BE2C (cell line): ENCODE data around the gene MRPL58.

ENCODE experiments used
- DNase-seq: peaks from one replicate; pipeline ENCODE4 v3.0.0-alpha.2; 2020
- H3K27me3 ChIP-seq: fragments of 250-450 bp; sonication (Bioruptor Pico); 2 replicates; pipeline ENCODE4 v1.5.1; 2020; ENCODE audit warnings: mild to moderate bottlenecking
- H3K36me3 ChIP-seq: fragments of 250-450 bp; sonication (Bioruptor Pico); 2 replicates; pipeline ENCODE4 v1.5.1; 2020; ENCODE audit warnings: mild to moderate bottlenecking
- H3K4me1 ChIP-seq: fragments of 250-450 bp; sonication (Bioruptor Pico); 2 replicates; pipeline ENCODE4 v1.5.1; 2020
- H3K4me3 ChIP-seq: 2 replicates; pipeline ENCODE4 v1.5.1; 2011; ENCODE audit warnings: low read depth, low read length
- H3K9me3 ChIP-seq: fragments of 250-450 bp; sonication (Bioruptor Pico); 2 replicates; pipeline ENCODE4 v1.5.1; 2020
- CTCF ChIP-seq: IDR thresholded peaks from 2 replicates; pipeline ENCODE4 v1.5.1; 2012; ENCODE audit warnings: mild to moderate bottlenecking, low read depth, low read length

The MRPL58 gene

DNA sequence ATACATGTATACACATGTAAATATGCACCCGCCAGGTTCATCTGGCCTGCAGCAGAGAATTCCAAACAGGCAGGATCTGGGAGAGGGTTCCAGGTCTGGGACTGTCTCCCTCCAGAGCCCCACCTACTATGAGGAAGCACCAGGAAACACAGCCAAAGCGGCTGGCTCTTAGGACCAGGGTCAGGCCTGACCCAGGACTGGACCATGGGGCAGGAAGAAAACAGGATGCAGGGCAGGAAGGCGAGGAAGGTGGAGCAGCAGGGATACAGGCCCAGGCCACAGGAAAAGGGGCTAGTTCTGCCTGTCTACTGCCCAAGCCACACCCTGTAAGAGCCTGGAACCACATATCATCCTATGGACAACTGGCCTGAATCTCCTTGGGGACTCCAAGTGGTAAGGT is 42.1 kb upstream of the MRPL58 start:
- no peak for TF ChIP-seq CTCF
- Histone ChIP-seq H3K9me3 (no peaks in the 10 kb centered on the region), H3K4me1 (no peaks in the 10 kb centered on the region; the same call in 1 of the 2 replicates), H3K27me3 (peaks cover 15% of the 10 kb centered on the region), H3K36me3 (no peaks in the 10 kb centered on the region), H3K4me3 (no peak overlapping the region)
- no peak for DNase-seq

- no peak for TF ChIP-seq CTCF
- no peaks in the 10 kb centered on the region for H3K36me3 ChIP-seq
- no peaks in the 10 kb centered on the region for H3K9me3 ChIP-seq
- DNase-seq = no peak
- no peaks in the 10 kb centered on the region; the same call in 1 of the 2 replicates for H3K4me1 ChIP-seq
- H3K4me3 ChIP-seq = peak overlapping the region; percentile 59; the same call in 1 of the 2 replicates
- peaks cover 15% of the 10 kb centered on the region for H3K27me3 ChIP-seq
Observed at GRCh38 chr17:74971069-74971841, 41.2 kb upstream of the MRPL58 start.

- no peak for DNase-seq
- H3K9me3 ChIP-seq = no peaks in the 10 kb centered on the region
- no peaks in the 10 kb centered on the region for H3K36me3 ChIP-seq
- TF ChIP-seq CTCF = no peak
- peaks cover 15% of the 10 kb centered on the region for H3K27me3 ChIP-seq
- H3K4me1 ChIP-seq = no peaks in the 10 kb centered on the region; the same call in 1 of the 2 replicates
- H3K4me3 ChIP-seq = peak overlapping the region; percentile 59
Observed at GRCh38 chr17:74971842-74972106, 40.7 kb upstream of the MRPL58 start.

GRCh38 chr17:74972107-74972972 is 40.1 kb upstream of the MRPL58 start, which contains the start of gene HID1:
TSS of gene HID1 (minus strand) at chr17:74972759. CDS start at chr17:74972656, 103 bp downstream.
- TF ChIP-seq CTCF = no peak
- peaks cover 15% of the 10 kb centered on the region for H3K27me3 ChIP-seq
- no peaks in the 10 kb centered on the region; the same call in 1 of the 2 replicates for H3K4me1 ChIP-seq
- DNase-seq = peak; percentile 80
- H3K36me3 ChIP-seq = no peaks in the 10 kb centered on the region
- H3K9me3 ChIP-seq = no peaks in the 10 kb centered on the region
- H3K4me3 ChIP-seq = peak within 1 kb of the TSS; percentile 59

DNA sequence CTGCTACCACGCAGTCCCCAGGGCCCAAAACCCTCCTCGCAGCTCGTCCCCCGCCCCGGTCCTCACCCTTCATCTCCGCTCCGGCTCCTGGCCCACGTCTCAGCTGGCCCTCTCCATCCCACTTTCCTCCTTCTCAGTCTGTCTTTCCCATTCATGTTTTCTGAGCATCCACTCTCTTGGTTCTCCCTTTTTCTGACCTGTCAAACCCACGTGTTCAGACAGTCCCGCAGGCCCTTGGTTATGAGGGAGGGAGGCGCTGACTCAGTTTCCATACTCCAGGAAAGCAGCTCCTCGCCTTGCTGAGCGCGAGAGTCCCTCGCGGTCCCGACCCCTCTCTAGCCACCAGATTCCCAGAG is 39.5 kb upstream of the MRPL58 start:
- no peaks in the 10 kb centered on the region for H3K9me3 ChIP-seq
- H3K36me3 ChIP-seq = no peaks in the 10 kb centered on the region
- TF ChIP-seq CTCF = no peak
- peak overlapping the region; percentile 59 for H3K4me3 ChIP-seq
- no peaks in the 10 kb centered on the region; the same call in 1 of the 2 replicates for H3K4me1 ChIP-seq
- H3K27me3 ChIP-seq = peaks cover 15% of the 10 kb centered on the region
- no peak for DNase-seq
